SU-DHL-6 (cell line): ENCODE results near the gene GXYLT2.

Experiments
- EZH2phosphoT487 ChIP-seq: fragments of 200-600 bp; sonication (generic), shearing (Covaris generic); conservative IDR thresholded peaks from 2 replicates; pipeline ENCODE4 v1.6.1; 2018; ENCODE audit warnings: mild to moderate bottlenecking, antibody characterized with exemption, low read length, moderate library complexity, mixed read lengths
- TF ChIP-seq, protein P1 (sequence below): fragments of 200-600 bp; sonication (generic); IDR thresholded peaks from one replicate; pipeline ENCODE4 v1.5.1; 2017; ENCODE audit warnings: antibody characterized with exemption, mild to moderate bottlenecking, low read length, moderate library complexity; ENCODE audit not compliant: insufficient read depth, poor library complexity, severe bottlenecking

DNA sequence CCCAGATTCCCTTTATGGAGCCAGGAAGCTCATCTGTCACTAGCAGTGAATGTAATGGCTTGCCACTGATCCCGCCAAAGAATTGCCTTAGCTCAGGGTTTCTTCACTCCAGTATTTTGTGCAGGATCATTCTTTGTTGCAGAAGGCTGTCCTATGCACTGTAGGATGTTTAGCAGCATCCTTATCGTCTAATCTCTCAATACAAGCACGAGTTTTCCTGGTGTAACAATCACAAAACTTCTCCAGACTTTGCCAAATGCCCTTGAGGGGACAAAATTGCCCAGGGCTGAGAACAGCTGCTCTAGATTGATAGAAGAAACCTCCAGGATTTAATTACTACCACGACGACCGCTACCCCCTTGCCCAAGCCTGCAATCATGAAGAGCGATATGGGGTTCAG lies 32.8 kb upstream of the GXYLT2 start:
- TF ChIP-seq, protein P1, sequence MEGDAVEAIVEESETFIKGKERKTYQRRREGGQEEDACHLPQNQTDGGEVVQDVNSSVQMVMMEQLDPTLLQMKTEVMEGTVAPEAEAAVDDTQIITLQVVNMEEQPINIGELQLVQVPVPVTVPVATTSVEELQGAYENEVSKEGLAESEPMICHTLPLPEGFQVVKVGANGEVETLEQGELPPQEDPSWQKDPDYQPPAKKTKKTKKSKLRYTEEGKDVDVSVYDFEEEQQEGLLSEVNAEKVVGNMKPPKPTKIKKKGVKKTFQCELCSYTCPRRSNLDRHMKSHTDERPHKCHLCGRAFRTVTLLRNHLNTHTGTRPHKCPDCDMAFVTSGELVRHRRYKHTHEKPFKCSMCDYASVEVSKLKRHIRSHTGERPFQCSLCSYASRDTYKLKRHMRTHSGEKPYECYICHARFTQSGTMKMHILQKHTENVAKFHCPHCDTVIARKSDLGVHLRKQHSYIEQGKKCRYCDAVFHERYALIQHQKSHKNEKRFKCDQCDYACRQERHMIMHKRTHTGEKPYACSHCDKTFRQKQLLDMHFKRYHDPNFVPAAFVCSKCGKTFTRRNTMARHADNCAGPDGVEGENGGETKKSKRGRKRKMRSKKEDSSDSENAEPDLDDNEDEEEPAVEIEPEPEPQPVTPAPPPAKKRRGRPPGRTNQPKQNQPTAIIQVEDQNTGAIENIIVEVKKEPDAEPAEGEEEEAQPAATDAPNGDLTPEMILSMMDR: no peak
- TF ChIP-seq EZH2phosphoT487: no peak
